ENCODE results near the gene SLC25A51.
A peak's percentile ranks its signal among the peaks of the same experiment; 100 is the strongest.
"Not testable (repeated sequence)": the region's sequence is repeated elsewhere in the genome, so short reads cannot be mapped to it uniquely, and the experiment has no call there.

The SLC25A51 gene

DNA sequence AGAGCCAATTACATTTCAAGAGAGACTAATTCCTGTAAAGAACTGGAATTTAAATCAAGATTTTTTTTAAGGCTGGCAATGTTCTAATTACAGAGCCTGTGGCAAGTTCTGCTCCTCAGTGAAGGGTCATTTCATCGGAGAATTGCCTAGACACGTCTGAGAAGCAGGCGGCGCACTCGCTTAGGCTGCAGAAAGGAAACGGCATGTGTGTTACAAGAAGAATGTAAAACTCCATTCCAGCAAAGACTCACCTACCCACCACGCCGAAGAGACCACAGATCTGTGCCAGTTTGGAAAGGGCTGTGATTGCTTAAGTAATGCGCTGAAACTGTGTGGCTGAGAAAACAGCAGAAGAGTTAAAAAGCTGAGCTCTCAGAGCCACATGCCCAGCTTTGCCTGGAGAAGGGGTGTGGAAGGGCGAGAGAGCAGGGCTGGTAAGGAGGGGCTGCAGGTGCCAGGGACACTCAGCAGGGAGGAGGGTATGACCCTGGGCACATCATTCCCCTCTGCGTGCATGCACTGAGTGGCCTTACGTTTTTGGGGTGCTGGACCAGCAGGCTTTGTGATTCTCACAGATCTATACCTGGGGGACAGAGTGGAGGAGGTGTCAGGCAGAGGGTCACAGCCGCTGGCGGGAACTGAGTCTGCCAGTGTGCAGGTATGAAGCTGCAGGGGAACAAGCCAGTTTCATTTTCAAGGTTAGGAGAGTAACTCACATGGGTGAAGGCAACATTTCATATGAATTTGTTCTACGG lies 17.8 kb upstream of the SLC25A51 start:
- no peak overlapping the region for H3K4me3 ChIP-seq (ENCODE audit: low read length)

DNA sequence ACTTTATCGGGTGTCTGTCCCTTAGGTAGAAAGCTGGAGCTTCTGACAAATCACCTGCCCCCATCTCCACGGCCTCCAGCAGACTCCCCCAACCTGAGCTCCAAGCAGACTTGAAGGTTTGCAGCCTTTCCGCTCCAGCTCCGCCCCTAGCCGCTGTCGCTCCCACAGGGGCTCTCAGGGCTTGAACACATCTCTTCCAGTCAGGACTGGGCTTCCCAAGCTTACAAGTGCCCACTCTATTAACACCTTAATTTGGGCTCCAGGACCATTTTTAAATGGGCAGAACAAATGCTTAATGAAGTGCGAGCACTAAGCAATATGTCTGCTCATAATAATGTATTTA lies 17.2 kb upstream of the SLC25A51 start:
- DNase-seq (ENCODE audit: low read depth, low spot score): no peak
- H3K4me3 ChIP-seq (ENCODE audit: low read length): no peak overlapping the region

More for the DNA sequence above, 17.8 kb upstream of the SLC25A51 start:
- no peak for DNase-seq (ENCODE audit: low read depth, low spot score)

DNA sequence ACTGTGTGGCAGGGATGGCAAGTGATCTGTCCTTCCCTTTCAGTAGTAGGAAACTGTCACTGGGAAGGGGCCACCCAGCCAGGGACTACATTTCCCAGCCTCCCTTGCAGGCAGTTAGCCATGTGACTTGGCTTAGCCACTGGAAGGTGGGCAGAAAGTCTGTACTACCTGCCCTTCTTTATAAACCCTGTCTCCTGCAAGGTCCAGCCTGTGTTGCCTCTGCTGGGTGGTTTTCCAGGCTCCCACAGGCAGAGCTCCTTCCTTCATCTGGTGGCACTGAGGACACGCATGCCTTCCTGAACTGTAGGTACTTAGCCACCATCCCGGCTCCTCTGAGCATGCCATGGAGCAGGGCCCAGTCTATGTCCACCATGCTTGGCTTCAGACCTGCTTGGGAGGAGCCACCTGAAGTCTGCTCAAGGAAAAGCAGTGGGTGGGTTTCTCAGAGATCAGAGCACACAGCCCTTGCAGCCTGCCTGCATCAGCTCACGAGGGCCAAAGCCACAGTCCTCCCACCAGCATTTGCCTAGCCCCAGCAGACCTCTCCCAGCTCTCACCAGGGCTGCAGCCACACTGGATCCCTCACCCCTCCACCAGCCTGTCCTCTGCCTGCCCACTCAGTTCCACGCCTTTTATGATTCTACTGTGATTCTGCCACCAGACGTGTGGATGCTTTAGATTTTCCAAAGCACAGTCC lies 16.7 kb upstream of the SLC25A51 start:
- no peak for DNase-seq (ENCODE audit: low read depth, low spot score)

GRCh38 chr9:37919956-37920335 lies 16.0 kb upstream of the SLC25A51 start:
- no peak for DNase-seq (ENCODE audit: low read depth, low spot score)

More for the DNA sequence above, 16.7 kb upstream of the SLC25A51 start:
- H3K4me3 ChIP-seq (ENCODE audit: low read length): no peak overlapping the region

DNA sequence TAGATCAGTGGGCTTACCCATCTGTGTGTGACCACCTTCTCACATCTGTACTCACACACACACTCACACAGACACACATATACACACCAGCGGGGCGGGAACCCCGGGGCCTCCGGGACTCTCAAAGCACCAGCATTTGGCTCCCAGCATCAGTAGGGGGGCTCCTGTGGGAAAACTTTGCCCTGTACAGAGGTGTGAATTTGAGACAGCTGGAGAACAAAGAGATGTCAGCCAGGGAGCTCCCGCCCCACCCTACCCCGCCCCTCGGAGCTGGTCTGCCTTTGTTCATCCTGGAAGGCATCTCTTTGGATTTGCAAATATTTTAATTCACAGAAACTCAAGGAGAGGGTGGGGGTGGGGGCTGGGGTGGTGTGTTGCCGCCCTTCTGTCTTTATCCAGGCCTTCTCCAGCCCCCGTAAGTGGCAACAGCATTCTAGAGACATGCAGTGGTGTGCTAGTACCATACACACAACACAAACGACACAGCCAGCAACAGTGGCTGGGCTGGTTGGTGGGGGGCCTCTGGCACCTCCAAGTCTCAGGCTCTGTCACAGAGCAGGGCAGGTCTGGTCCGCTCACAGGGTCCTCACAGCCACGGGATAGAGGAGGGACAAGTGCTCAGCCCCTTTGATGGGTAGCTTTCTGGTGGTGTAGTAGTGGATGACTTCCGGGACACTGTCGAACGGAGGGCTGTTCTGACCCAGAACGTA lies 15.5 kb upstream of the SLC25A51 start:
- no peak for DNase-seq (ENCODE audit: low read depth, low spot score)

More at GRCh38 chr9:37919956-37920335, 16.0 kb upstream of the SLC25A51 start:
- no peak overlapping the region for H3K4me3 ChIP-seq (ENCODE audit: low read length)

GRCh38 chr9:37918665-37919170 lies 14.8 kb upstream of the SLC25A51 start:
- DNase-seq (ENCODE audit: low read depth, low spot score): no peak
- H3K4me3 ChIP-seq (ENCODE audit: low read length): no peak overlapping the region

More for the DNA sequence above, 15.5 kb upstream of the SLC25A51 start:
- H3K4me3 ChIP-seq (ENCODE audit: low read length): no peak overlapping the region

GRCh38 chr9:37917801-37918664 lies 14.1 kb upstream of the SLC25A51 start:
- no peak overlapping the region for H3K4me3 ChIP-seq (ENCODE audit: low read length)
- DNase-seq (ENCODE audit: low read depth, low spot score): no peak

- no peak for DNase-seq (ENCODE audit: low read depth, low spot score)
- no peak overlapping the region for H3K4me3 ChIP-seq (ENCODE audit: low read length)
Observed at GRCh38 chr9:37917313-37917731, 13.4 kb upstream of the SLC25A51 start.

DNA sequence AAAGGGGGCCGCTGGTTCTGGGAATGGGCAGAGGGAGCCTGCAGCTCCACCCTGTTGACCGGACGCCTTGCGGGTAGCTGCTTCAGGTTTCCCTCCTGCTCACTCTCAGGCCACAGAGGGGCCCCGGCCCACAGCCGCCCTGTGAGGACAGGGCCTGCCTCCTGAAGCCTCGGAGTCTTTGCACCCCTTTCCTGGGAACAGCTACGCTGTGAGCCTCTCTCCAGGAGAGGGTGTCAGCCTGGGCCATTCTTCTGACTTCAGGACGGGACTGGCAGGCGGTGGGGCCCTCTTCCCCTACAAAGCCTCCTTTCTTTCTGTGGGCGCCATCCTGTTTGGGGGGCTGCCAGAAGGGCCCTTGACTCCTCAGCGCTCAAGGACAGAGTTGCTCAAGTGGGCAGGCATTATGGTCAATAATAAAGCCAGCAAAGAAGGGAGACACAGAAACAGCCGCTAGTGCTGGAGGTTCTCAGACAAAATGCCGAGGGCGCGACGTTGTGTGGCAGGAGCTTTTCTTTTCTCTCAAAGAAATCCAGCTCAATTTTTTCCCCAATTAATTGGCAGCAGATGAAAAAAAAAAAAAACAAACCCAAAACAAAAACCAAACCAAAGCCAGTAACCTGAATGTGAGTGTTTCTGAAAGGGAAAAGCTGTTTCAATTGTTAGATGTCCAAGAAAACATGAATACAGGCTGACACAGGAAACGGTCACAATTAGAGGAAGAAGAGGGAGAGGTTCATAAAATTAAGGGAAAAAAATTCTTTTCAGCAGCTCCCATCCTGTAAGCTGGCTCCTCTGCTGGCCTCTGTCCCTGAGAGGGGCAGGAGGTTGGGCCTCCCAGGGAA lies 12.8 kb upstream of the SLC25A51 start:
- no peak overlapping the region for H3K4me3 ChIP-seq (ENCODE audit: low read length)
- DNase-seq (ENCODE audit: low read depth, low spot score): no peak

DNA sequence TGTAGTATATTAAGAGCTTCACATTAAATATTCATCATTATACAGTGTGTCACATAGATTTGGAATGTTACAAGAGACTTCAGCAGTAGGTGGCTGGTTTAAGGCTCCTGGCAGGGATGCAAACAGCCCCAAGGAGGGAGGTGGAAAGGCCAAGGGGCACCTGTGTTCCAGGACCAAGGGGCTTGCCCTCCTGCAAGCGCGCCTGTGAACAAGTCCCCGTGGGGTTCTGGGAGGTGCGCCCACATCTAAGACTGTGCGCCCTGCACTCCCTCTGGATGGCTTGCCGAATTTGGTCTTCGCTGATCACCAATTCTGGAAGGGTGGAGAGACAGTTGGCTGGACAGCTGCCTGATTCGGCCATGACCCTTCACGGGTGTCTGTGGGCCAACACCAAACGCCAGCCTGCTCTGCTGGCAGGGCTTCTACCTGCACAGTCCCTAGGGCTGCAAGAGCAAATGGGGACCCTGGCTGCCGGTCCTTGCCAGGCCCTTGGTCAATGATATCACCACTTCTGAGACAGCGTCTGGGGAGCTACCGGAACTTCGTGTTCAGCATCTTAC lies 12.1 kb upstream of the SLC25A51 start:
- no peak for DNase-seq (ENCODE audit: low read depth, low spot score)
- no peak overlapping the region for H3K4me3 ChIP-seq (ENCODE audit: low read length)

DNA sequence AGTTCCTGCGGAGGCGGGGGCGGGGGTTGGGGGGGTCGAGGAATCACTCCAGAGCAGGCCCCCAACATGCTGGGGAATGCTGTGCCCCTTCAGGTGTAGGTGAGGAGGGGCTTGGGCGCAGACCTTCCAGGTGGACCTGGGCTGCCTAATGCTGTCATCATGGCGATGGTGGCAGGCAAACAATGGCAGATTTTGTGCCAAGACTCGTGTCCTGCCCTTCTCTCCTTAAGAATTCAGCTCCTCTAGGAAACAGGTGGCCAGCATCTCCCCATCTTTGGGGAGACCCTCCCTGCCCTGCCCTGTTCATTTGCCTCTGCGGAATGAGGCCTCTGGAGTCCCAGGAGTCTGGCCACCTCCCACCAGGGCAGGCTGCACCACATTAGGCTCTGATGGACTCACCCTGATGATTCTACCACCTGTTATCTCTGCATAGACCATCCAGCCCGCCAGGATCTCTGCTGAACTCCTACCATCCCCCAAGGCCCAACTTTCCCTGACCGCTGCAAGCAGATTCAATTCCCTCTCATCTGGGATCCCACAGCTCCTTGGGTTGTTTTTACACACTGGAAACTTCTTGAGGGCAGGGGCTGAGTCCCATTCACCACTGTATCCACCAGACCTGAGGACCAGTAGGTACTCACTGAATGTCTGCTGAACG lies 10.9 kb upstream of the SLC25A51 start:
- no peak overlapping the region for H3K4me3 ChIP-seq (ENCODE audit: low read length)
- no peak for DNase-seq (ENCODE audit: low read depth, low spot score)

GRCh38 chr9:37914154-37914551 lies 10.2 kb upstream of the SLC25A51 start:
- H3K4me3 ChIP-seq (ENCODE audit: low read length): no peak overlapping the region
- no peak for DNase-seq (ENCODE audit: low read depth, low spot score)

DNA sequence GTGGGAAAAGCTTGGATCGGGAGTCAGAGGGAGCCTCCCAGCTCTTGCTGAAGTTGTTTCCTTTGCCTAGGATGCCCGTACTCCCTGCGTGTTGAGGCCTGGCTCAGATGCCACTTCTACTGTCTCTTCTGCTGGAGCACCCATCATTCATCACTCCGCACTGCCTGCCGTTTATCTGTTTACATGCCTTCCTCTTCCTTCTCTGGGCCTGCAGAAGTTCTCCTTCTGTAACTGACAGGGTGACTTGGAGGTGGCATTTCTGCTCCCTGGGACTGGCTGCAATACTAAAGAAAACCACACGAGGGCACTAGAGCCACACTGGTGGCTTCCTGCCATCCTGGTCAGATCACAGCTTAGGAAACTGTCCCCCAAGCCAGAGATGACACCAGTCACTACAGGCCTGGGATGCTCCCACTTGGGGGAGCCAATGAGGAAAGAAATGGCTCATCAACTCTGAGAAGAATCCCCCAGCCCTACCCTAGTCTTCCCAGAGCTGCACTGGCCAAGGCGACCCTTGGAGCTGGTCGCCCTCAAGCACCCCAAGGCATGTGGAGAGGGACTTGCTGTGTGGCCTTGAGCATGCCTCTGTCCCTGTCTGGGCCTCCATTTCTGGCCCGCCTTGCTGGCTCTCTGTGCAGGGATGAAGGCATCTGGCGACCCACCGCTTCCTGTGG lies 9.7 kb upstream of the SLC25A51 start:
- no peak overlapping the region for H3K4me3 ChIP-seq (ENCODE audit: low read length)
- peak; percentile 63 for DNase-seq (ENCODE audit: low read depth, low spot score)

DNA sequence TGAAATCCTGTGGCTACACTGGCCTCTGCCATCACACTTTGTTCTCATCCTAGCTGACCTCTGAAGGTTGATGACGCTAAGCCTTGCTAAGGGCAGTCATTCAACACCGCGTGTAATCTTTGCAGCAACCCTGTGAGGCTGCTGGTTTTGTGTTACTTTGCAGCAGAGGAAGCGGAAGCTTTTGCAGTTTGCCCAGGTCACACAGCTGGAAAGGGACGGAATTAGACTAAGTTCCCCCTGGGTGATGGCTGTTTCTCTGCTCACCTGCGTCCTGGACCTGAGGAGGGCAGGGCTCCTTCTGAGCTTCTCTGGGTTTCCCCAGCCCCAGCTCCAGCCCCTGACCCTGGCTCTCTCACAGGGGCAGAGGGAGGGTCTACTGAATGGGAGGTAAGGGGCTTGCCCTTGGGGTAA lies 7.3 kb upstream of the SLC25A51 start:
- H3K4me3 ChIP-seq (ENCODE audit: low read length): no peak overlapping the region
- DNase-seq (ENCODE audit: low read depth, low spot score): no peak

DNA sequence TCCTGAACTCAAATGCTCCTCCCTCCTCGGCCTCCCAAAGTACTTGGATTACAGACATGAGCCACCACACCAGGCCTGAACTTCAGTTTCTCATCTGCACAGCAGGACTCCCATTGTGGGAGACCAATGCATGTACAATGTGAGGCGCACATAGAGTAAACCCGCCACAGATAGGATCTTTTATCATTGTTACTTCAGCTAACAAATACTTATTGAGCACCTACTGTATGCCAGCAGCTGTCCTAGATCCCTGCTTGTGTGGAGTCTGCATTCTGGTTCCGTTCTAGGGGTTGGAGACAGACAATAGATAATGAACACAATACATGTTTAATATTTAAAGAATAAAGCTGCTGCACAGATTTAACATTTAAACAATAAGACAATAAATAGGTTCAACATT lies 6.3 kb upstream of the SLC25A51 start:
- no peak overlapping the region for H3K4me3 ChIP-seq (ENCODE audit: low read length)
- no peak for DNase-seq (ENCODE audit: low read depth, low spot score)

GRCh38 chr9:37909836-37910235 lies 5.9 kb upstream of the SLC25A51 start:
- not testable (repeated sequence) for H3K4me3 ChIP-seq (ENCODE audit: low read length); DNase-seq (ENCODE audit: low read depth, low spot score)

GRCh38 chr9:37909326-37909725 lies 5.4 kb upstream of the SLC25A51 start:
- no peak for DNase-seq (ENCODE audit: low read depth, low spot score)

More at GRCh38 chr9:37909326-37909725, 5.4 kb upstream of the SLC25A51 start:
- no peak overlapping the region for H3K4me3 ChIP-seq (ENCODE audit: low read length)
